OCI-LY1 (cell line): ENCODE results near the gene RALGPS1.

ENCODE experiments used
- H2AFZ ChIP-seq: fragments of 200-600 bp; sonication (generic), shearing (Covaris generic); 2 replicates; pipeline ENCODE4 v1.6.0; 2014; ENCODE audit warnings: antibody characterized with exemption, mild to moderate bottlenecking, low read length
- H3F3A ChIP-seq: fragments of 200-600 bp; sonication (generic), shearing (Covaris generic); 2 replicates; pipeline ENCODE4 v1.6.0; 2014; ENCODE audit warnings: mild to moderate bottlenecking, antibody characterized with exemption, low read length, moderate library complexity; ENCODE audit not compliant: insufficient read depth
- H3K27ac ChIP-seq: fragments of 200-600 bp; sonication (generic); 2 replicates; pipeline ENCODE4 v1.5.1; 2014; ENCODE audit warnings: low read length, mixed run types, mild to moderate bottlenecking, low read depth; ENCODE audit not compliant: poor library complexity, severe bottlenecking
- H3K27me3 ChIP-seq: fragments of 200-600 bp; sonication (generic); 2 replicates; pipeline ENCODE4 v1.6.0; 2014; ENCODE audit warnings: antibody characterized with exemption, mild to moderate bottlenecking, low read length, moderate library complexity; ENCODE audit not compliant: insufficient read depth
- H3K36me3 ChIP-seq: fragments of 200-600 bp; sonication (generic); 2 replicates; pipeline ENCODE4 v1.6.1; 2014; ENCODE audit warnings: mild to moderate bottlenecking, antibody characterized with exemption, low read length, moderate library complexity, mixed read lengths; ENCODE audit not compliant: insufficient read depth
- H3K4me1 ChIP-seq: fragments of 200-600 bp; sonication (generic); 2 replicates; pipeline ENCODE4 v1.5.1; 2014; ENCODE audit warnings: mild to moderate bottlenecking, low read length, moderate library complexity; ENCODE audit not compliant: insufficient read depth, severe bottlenecking
- H3K4me2 ChIP-seq: fragments of 200-600 bp; sonication (generic), shearing (Covaris generic); 2 replicates; pipeline ENCODE4 v1.6.1; 2014; ENCODE audit warnings: low read length
- H3K4me3 ChIP-seq: fragments of 200-600 bp; sonication (generic); 2 replicates; pipeline ENCODE4 v1.5.1; 2014; ENCODE audit warnings: low read length, low read depth, mild to moderate bottlenecking, mixed read lengths; ENCODE audit not compliant: poor library complexity, severe bottlenecking
- H3K79me2 ChIP-seq: fragments of 200-600 bp; shearing (Covaris generic); 2 replicates; pipeline ENCODE4 v1.6.1; 2016; ENCODE audit warnings: mixed run types, low read length, mixed read lengths; ENCODE audit not compliant: insufficient read depth
- H3K9ac ChIP-seq: fragments of 200-600 bp; sonication (generic), shearing (Covaris generic); 2 replicates; pipeline ENCODE4 v1.6.1; 2014; ENCODE audit warnings: mild to moderate bottlenecking, low read length, mixed read lengths
- H3K9me2 ChIP-seq: fragments of 200-600 bp; sonication (generic), shearing (Covaris generic); 2 replicates; pipeline ENCODE4 v1.6.1; 2014; ENCODE audit warnings: low read depth, mild to moderate bottlenecking, low read length, mixed read lengths
- H3K9me3 ChIP-seq: fragments of 200-600 bp; shearing (Covaris generic); 2 replicates; pipeline ENCODE4 v1.6.1; 2014; ENCODE audit warnings: low read length, mixed read lengths
- H4K20me1 ChIP-seq: fragments of 200-600 bp; sonication (generic), shearing (Covaris generic); 2 replicates; pipeline ENCODE4 v1.6.0; 2016; ENCODE audit warnings: mild to moderate bottlenecking, low read length; ENCODE audit not compliant: insufficient read depth
- EZH2 ChIP-seq: fragments of 200-600 bp; sonication (generic), shearing (Covaris generic); IDR thresholded peaks from 2 replicates; pipeline ENCODE4 v1.8.0; 2017; ENCODE audit warnings: borderline replicate concordance, mixed run types, mild to moderate bottlenecking, antibody characterized with exemption, low read length, moderate library complexity, mixed read lengths
- TF ChIP-seq, protein P1 (sequence below): fragments of 200-600 bp; sonication (generic), shearing (Covaris generic); IDR thresholded peaks from 2 replicates; pipeline ENCODE4 v1.5.1; 2017; ENCODE audit warnings: mild to moderate bottlenecking, antibody characterized with exemption, low read length, moderate library complexity, mixed read lengths

Gene RALGPS1

DNA sequence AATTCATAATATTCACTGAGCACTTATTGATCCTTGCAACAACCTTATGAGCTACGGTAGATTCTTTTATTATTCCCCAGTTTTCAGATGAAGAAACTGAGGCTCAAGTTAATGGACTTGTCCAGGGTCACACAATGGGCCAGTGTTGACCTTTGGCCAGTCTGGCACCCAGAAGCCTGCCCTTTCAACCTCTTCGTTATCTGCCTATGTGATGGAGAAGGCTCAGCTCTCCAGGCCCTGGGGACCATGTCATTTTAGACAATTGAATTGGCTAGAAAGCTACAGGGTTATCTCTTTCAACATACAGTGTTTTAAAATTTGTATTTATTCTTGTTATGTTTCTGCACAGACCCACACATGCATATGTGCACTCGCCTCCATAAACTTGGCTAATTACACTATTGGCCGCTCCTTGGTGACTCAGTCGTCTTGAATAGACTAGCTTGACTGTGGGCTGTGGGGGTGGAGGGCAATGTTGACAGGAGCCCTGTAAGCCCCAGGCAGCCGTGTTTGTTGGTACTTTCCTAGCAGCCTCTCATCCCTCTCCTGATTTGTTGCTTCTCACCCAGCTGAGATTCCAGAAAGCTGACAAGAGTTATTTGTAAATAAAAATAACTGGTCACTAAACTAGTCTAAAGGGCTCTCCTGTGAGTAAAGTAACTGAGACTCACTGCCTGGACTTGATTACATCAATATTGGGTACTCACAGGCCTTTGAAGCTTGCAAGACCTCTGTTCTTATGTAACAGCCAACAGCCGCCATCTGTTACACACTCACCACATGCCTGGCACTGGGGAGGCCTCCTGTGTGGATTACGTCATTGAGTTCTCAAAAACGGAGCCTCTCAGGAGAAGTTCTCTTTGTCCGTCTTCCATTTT, 216.3 kb downstream of the RALGPS1 start:
- TF ChIP-seq, protein P1, sequence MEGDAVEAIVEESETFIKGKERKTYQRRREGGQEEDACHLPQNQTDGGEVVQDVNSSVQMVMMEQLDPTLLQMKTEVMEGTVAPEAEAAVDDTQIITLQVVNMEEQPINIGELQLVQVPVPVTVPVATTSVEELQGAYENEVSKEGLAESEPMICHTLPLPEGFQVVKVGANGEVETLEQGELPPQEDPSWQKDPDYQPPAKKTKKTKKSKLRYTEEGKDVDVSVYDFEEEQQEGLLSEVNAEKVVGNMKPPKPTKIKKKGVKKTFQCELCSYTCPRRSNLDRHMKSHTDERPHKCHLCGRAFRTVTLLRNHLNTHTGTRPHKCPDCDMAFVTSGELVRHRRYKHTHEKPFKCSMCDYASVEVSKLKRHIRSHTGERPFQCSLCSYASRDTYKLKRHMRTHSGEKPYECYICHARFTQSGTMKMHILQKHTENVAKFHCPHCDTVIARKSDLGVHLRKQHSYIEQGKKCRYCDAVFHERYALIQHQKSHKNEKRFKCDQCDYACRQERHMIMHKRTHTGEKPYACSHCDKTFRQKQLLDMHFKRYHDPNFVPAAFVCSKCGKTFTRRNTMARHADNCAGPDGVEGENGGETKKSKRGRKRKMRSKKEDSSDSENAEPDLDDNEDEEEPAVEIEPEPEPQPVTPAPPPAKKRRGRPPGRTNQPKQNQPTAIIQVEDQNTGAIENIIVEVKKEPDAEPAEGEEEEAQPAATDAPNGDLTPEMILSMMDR: no peak
- no peak for TF ChIP-seq EZH2
- Histone ChIP-seq H3K9me2 (no peaks in the 10 kb centered on the region), H3K9ac (no peak overlapping the region)

GRCh38 chr9:127131871-127132270, 217.3 kb downstream of the RALGPS1 start:
- Histone ChIP-seq H3K9me2 (no peaks in the 10 kb centered on the region), H3K9ac (no peak overlapping the region), H3K4me2 (no peak overlapping the region), H3K4me1 (no peaks in the 10 kb centered on the region), H3K27me3 (no peaks in the 10 kb centered on the region), H3K27ac (no peak overlapping the region), H3K36me3 (no peaks in the 10 kb centered on the region), H4K20me1 (no peaks in the 10 kb centered on the region), H2AFZ (no peak overlapping the region), H3K4me3 (no peak overlapping the region), H3K9me3 (no peaks in the 10 kb centered on the region), H3F3A (no peaks in the 10 kb centered on the region), H3K79me2 (no peaks in the 10 kb centered on the region)
- no peak for TF ChIP-seq EZH2
- TF ChIP-seq, protein P1: no peak

More for the DNA sequence above, 216.3 kb downstream of the RALGPS1 start:
- Histone ChIP-seq H4K20me1 (no peaks in the 10 kb centered on the region), H3K27me3 (no peaks in the 10 kb centered on the region), H3F3A (no peaks in the 10 kb centered on the region), H3K4me2 (no peak overlapping the region), H3K36me3 (no peaks in the 10 kb centered on the region), H3K4me3 (no peak overlapping the region), H3K4me1 (no peaks in the 10 kb centered on the region), H3K9me3 (no peaks in the 10 kb centered on the region), H3K27ac (no peak overlapping the region), H3K79me2 (no peaks in the 10 kb centered on the region), H2AFZ (no peak overlapping the region)

GRCh38 chr9:127132375-127132774, 217.8 kb downstream of the RALGPS1 start:
- Histone ChIP-seq H3K27me3 (no peaks in the 10 kb centered on the region), H2AFZ (no peak overlapping the region), H3K79me2 (no peaks in the 10 kb centered on the region), H3K9me2 (no peaks in the 10 kb centered on the region), H3K4me2 (no peak overlapping the region), H3K9ac (no peak overlapping the region), H4K20me1 (no peaks in the 10 kb centered on the region), H3K4me3 (no peak overlapping the region), H3F3A (no peaks in the 10 kb centered on the region), H3K36me3 (no peaks in the 10 kb centered on the region), H3K9me3 (no peaks in the 10 kb centered on the region), H3K27ac (no peak overlapping the region), H3K4me1 (no peaks in the 10 kb centered on the region)
- TF ChIP-seq, protein P1: no peak
- TF ChIP-seq EZH2: no peak
